Osteoblast (primary cell): Measurements from ENCODE around the gene HOXB2. TPM values are rescaled to one million over a fixed set of nuclear protein-coding genes. Genes with fewer than 3 reads are reported as not detected.

Experiments
- DNase-seq: peaks from one replicate; pipeline ENCODE4 v3.0.0; 2011; ENCODE audit warnings: low spot score, mixed read lengths; ENCODE audit not compliant: insufficient read length; ENCODE audit errors: missing footprints
- H2AFZ ChIP-seq: 2 replicates; pipeline ENCODE4 v1.6.0; 2011; ENCODE audit warnings: mild to moderate bottlenecking, low read length
- H3K27ac ChIP-seq: 2 replicates; pipeline ENCODE4 v1.5.1; 2011; ENCODE audit warnings: mild to moderate bottlenecking, low read depth, low read length, moderate library complexity
- H3K27me3 ChIP-seq: 2 replicates; pipeline ENCODE4 v1.6.0; 2012; ENCODE audit warnings: mild to moderate bottlenecking, control low read depth, inconsistent platforms, low read length, moderate library complexity; ENCODE audit not compliant: insufficient read depth
- H3K36me3 ChIP-seq: 2 replicates; pipeline ENCODE4 v1.5.1; 2011; ENCODE audit warnings: mild to moderate bottlenecking, low read length, control low read depth, moderate library complexity; ENCODE audit not compliant: insufficient read depth
- H3K4me1 ChIP-seq: 2 replicates; pipeline ENCODE4 v1.5.1; 2011; ENCODE audit warnings: mild to moderate bottlenecking, low read length, control low read depth, moderate library complexity; ENCODE audit not compliant: insufficient read depth
- H3K4me2 ChIP-seq: 2 replicates; pipeline ENCODE4 v1.6.0; 2011; ENCODE audit warnings: mild to moderate bottlenecking, low read length; ENCODE audit not compliant: insufficient read depth
- H3K4me3 ChIP-seq: fragments of 200-600 bp; sonication (generic); 3 replicates; pipeline ENCODE4 v1.5.1; 2012; ENCODE audit warnings: mild to moderate bottlenecking, low read length, inconsistent platforms; ENCODE audit not compliant: insufficient read depth
- H3K79me2 ChIP-seq: 2 replicates; pipeline ENCODE4 v1.6.0; 2012; ENCODE audit warnings: mild to moderate bottlenecking, low read length, control low read depth, inconsistent platforms; ENCODE audit not compliant: insufficient read depth
- H3K9me3 ChIP-seq: 2 replicates; pipeline ENCODE4 v1.5.1; 2011; ENCODE audit warnings: low read depth, low read length, control low read depth
- H4K20me1 ChIP-seq: 2 replicates; pipeline ENCODE4 v1.6.0; 2012; ENCODE audit warnings: mild to moderate bottlenecking, low read length, control low read depth; ENCODE audit not compliant: insufficient read depth
- total RNA-seq: library from RNA; depleted of rRNA; stranded (reverse); fragments of >200 nt; gene quantifications from 2 replicates; pipeline ENCODE4 v1.2.3, GENCODE V29; 2012
- TF ChIP-seq, protein P1 (sequence below): IDR thresholded peaks from 2 replicates; pipeline ENCODE4 v1.5.1; 2011; ENCODE audit warnings: mild to moderate bottlenecking, low read depth, low read length, moderate library complexity; ENCODE audit errors: extremely low read depth

The HOXB2 gene
- total RNA-seq, 1 donor, result 3.3 TPM

DNA sequence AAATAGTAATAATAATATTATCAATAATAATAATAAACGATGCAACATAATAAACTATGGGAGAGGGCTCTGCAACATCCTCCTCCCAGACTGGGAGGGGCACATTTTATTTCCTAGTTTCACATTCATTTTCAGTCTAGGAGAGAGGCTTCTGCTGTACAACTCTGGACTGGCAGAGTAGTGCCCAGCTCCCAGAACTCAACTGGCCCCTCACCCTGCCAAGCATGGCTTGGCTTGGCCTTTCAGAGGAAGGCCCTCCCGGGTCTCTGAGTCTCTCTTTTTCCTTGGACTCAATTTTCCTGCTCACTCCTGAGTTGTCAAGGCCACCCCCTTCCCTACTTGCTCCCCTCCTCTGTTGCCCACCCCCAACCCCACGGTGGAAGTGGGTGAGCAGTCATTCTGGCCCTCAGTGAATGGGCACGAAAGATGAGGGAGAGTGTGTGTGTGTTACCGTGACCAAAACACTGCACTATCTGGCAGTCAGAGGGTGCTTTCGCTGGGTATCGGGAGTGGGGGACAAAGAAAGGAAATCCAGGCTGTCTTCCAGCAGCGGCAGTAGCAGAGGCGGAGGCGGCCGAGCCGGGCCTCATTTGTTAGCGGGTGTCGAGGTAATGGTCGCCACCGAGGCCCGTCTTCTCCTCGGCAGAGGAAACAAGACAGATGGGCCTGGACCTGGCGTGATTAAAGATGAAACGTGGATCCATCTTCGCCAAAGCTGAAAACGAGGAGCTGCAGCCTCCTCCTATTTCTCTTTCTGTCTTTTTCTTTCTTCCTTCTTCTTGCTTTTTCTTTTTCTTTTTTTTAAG, 31.0 kb upstream of the HOXB2 start:
- Histone ChIP-seq H3K27me3 (peaks cover 97% of the 10 kb centered on the region), H3K4me2 (no peak overlapping the region), H2AFZ (no peak overlapping the region), H3K4me1 (no peaks in the 10 kb centered on the region), H3K36me3 (no peaks in the 10 kb centered on the region), H3K4me3 (no peak overlapping the region), H3K9me3 (no peaks in the 10 kb centered on the region), H4K20me1 (no peaks in the 10 kb centered on the region), H3K27ac (no peak overlapping the region), H3K79me2 (no peaks in the 10 kb centered on the region)
- no peak for DNase-seq
- TF ChIP-seq, protein P1, sequence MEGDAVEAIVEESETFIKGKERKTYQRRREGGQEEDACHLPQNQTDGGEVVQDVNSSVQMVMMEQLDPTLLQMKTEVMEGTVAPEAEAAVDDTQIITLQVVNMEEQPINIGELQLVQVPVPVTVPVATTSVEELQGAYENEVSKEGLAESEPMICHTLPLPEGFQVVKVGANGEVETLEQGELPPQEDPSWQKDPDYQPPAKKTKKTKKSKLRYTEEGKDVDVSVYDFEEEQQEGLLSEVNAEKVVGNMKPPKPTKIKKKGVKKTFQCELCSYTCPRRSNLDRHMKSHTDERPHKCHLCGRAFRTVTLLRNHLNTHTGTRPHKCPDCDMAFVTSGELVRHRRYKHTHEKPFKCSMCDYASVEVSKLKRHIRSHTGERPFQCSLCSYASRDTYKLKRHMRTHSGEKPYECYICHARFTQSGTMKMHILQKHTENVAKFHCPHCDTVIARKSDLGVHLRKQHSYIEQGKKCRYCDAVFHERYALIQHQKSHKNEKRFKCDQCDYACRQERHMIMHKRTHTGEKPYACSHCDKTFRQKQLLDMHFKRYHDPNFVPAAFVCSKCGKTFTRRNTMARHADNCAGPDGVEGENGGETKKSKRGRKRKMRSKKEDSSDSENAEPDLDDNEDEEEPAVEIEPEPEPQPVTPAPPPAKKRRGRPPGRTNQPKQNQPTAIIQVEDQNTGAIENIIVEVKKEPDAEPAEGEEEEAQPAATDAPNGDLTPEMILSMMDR, result no peak

DNA sequence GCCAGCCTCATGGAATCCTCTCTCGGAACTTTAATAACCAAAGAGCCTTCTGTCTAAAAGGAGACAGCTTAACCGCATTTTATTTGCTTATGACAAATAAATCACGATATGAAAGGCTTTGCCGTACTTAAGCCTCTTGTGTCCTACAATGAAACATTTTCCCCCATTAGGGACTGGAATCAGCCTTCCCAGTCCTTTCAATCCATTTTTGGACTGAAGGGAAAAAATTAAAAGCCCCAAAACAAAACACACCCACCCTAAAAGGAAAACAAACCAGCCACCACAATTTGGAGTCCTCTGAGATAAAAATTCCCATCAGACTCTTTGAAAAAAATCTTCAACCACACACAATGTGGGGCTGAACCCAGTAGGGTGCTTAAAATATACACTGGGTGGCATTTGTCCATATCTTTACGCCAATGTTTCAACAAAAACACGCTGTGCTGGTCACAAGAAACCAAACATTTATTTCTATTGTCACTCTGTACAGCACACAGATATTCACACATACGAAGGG, 30.2 kb upstream of the HOXB2 start:
- Histone ChIP-seq H3K36me3 (no peaks in the 10 kb centered on the region), H3K27ac (no peak overlapping the region), H3K4me2 (no peak overlapping the region), H4K20me1 (no peaks in the 10 kb centered on the region), H3K9me3 (no peaks in the 10 kb centered on the region), H3K79me2 (no peaks in the 10 kb centered on the region), H3K4me3 (no peak overlapping the region), H3K27me3 (peaks cover 97% of the 10 kb centered on the region), H2AFZ (no peak overlapping the region), H3K4me1 (no peaks in the 10 kb centered on the region)
- TF ChIP-seq, protein P1, result no peak
- no peak for DNase-seq

DNA sequence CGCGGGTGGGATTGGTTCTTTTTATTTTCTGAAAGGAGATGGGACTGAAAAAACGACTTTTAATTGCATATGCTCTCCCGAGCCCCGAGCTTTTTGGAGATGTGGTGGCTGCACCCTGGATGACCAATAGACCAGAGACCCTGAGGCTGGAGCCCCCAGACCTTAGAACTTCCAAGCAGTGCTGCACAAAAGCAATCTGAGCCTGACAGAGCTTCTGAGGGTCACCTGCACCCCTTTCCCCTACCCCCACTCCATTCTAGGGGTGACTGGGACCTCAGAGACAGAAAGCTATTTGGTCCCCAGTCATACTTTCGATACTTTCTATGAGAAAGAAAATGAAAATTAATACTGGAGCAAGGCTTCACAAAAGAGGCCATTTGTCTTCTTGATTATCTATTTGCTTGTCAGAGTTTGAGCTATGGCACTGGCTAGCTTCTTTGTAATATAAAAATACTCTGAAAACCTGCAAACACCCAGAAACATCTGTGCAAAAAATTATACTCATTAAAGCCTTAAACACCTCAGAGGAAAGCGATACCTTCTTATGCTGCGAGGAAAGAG, 29.7 kb upstream of the HOXB2 start:
- Histone ChIP-seq H3K36me3 (no peaks in the 10 kb centered on the region), H3K27ac (no peak overlapping the region), H3K4me2 (no peak overlapping the region), H3K79me2 (no peaks in the 10 kb centered on the region), H3K27me3 (peaks cover 97% of the 10 kb centered on the region), H3K9me3 (no peaks in the 10 kb centered on the region), H3K4me1 (no peaks in the 10 kb centered on the region), H4K20me1 (no peaks in the 10 kb centered on the region), H3K4me3 (no peak overlapping the region), H2AFZ (no peak overlapping the region)
- TF ChIP-seq, protein P1, result no peak
- no peak for DNase-seq

DNA sequence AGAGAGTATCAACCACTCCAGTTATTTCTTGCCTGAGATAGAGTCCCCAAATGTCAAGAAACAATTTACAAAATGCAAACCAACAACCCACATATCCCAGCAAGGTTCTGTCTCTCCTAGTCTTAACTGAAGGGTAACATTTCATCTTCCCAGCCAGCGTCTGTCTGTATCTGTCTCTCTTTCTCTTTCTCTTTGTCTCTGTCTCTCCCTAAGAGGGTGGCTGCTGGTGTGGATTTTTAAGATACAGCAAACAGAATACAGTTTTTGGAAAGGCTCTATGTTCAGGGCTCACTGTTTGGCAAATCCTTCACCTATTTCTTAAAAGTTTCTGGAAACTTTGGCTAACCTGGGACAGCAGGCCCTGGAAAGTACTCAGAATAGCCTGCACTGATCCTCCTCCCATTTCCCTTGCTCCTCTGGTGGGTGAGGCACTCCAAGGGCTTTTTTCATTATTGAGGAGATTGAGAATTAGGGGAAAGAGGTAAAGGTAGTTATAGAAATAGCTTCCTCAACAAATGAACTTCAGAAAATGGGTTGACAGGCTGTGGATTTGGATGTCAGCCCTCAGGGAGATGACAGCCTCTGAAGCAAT, 27.0 kb upstream of the HOXB2 start:
- no peak overlapping the region for H3K27ac ChIP-seq
- no peaks in the 10 kb centered on the region for H3K4me1 ChIP-seq
- H3K4me3 ChIP-seq, result no peak overlapping the region
- no peaks in the 10 kb centered on the region for H3K9me3 ChIP-seq
- H2AFZ ChIP-seq, result no peak overlapping the region
- no peaks in the 10 kb centered on the region for H4K20me1 ChIP-seq
- H3K4me2 ChIP-seq, result no peak overlapping the region
- H3K36me3 ChIP-seq, result no peaks in the 10 kb centered on the region
- H3K27me3 ChIP-seq, result peaks cover 99% of the 10 kb centered on the region
- H3K79me2 ChIP-seq, result no peaks in the 10 kb centered on the region
- TF ChIP-seq, protein P1, result no peak
- DNase-seq, result no peak
